ENCODE data around the gene SGSH.
A peak's percentile ranks its signal among the peaks of the same experiment; 100 is the strongest.

The SGSH gene

GRCh38 chr17:80214878-80215210 is 5.3 kb downstream of the SGSH start:
- ATAC-seq (ENCODE audit: low read depth) (no peak), DNase-seq (ENCODE audit: low spot score in 2 of 2) (no peak)
- no peaks in the 10 kb centered on the region for H3K27me3 Mint-ChIP-seq
- no peaks in the 10 kb centered on the region for H3K9me3 Mint-ChIP-seq
- H3K4me3 Mint-ChIP-seq = no peak overlapping the region
- no peak overlapping the region for H3K27ac Mint-ChIP-seq
- H3K4me1 Mint-ChIP-seq = peaks cover 15% of the 10 kb centered on the region
- H3K36me3 Mint-ChIP-seq = peaks cover 10% of the 10 kb centered on the region

GRCh38 chr17:80214012-80214877 is 5.9 kb downstream of the SGSH start:
- no peak for ATAC-seq (ENCODE audit: low read depth)
- peaks cover 11% of the 10 kb centered on the region for H3K36me3 Mint-ChIP-seq
- H3K27me3 Mint-ChIP-seq = no peaks in the 10 kb centered on the region

GRCh38 chr17:80213643-80213975 is 6.5 kb downstream of the SGSH start:
- no peak overlapping the region for H3K4me3 Mint-ChIP-seq
- H3K27me3 Mint-ChIP-seq = no peaks in the 10 kb centered on the region
- H3K4me1 Mint-ChIP-seq = peaks cover 7% of the 10 kb centered on the region
- H3K27ac Mint-ChIP-seq = no peak overlapping the region
- no peaks in the 10 kb centered on the region for H3K9me3 Mint-ChIP-seq
- DNase-seq (ENCODE audit: low spot score in 2 of 2) (no peak), ATAC-seq (ENCODE audit: low read depth) (no peak)
- peaks cover 11% of the 10 kb centered on the region for H3K36me3 Mint-ChIP-seq

More at GRCh38 chr17:80214012-80214877, 5.9 kb downstream of the SGSH start:
- H3K27ac Mint-ChIP-seq = no peak overlapping the region
- DNase-seq (ENCODE audit: low spot score in 2 of 2) = no peak
- no peak overlapping the region for H3K4me3 Mint-ChIP-seq
- no peaks in the 10 kb centered on the region for H3K9me3 Mint-ChIP-seq
- peaks cover 9% of the 10 kb centered on the region for H3K4me1 Mint-ChIP-seq

- Mint-ChIP-seq H3K4me1 (peaks cover 6% of the 10 kb centered on the region), H3K4me3 (no peak overlapping the region), H3K27me3 (no peaks in the 10 kb centered on the region), H3K36me3 (peaks cover 11% of the 10 kb centered on the region), H3K9me3 (no peaks in the 10 kb centered on the region), H3K27ac (no peak overlapping the region)
- DNase-seq (ENCODE audit: low spot score in 2 of 2) (no peak), ATAC-seq (ENCODE audit: low read depth) (peak; percentile 32)
These were observed 7.0 kb downstream of the SGSH start for GRCh38 chr17:80212962-80213642.

GRCh38 chr17:80212511-80212910 is 7.6 kb downstream of the SGSH start:
- Mint-ChIP-seq H3K4me1 (peaks cover 2% of the 10 kb centered on the region), H3K36me3 (peaks cover 11% of the 10 kb centered on the region)
- no peak for DNase-seq (ENCODE audit: low spot score in 2 of 2)

GRCh38 chr17:80212109-80212508 is 8.0 kb downstream of the SGSH start:
- DNase-seq (ENCODE audit: low spot score in 2 of 2) = no peak
- Mint-ChIP-seq H3K36me3 (peaks cover 11% of the 10 kb centered on the region), H3K9me3 (no peaks in the 10 kb centered on the region), H3K4me3 (no peak overlapping the region), H3K27ac (no peak overlapping the region), H3K27me3 (no peaks in the 10 kb centered on the region), H3K4me1 (no peaks in the 10 kb centered on the region)
- ATAC-seq (ENCODE audit: low read depth) = no peak

More at GRCh38 chr17:80212511-80212910, 7.6 kb downstream of the SGSH start:
- no peak overlapping the region for H3K27ac Mint-ChIP-seq
- no peaks in the 10 kb centered on the region for H3K9me3 Mint-ChIP-seq
- H3K4me3 Mint-ChIP-seq = no peak overlapping the region
- no peaks in the 10 kb centered on the region for H3K27me3 Mint-ChIP-seq
- no peak for ATAC-seq (ENCODE audit: low read depth)

GRCh38 chr17:80210348-80211108 is 9.6 kb downstream of the SGSH start:
- Mint-ChIP-seq H3K27ac (no peak overlapping the region), H3K36me3 (peaks cover 8% of the 10 kb centered on the region), H3K4me1 (no peaks in the 10 kb centered on the region), H3K27me3 (no peaks in the 10 kb centered on the region), H3K4me3 (no peak overlapping the region), H3K9me3 (no peaks in the 10 kb centered on the region)
- no peak for ATAC-seq (ENCODE audit: low read depth)
- no peak for DNase-seq (ENCODE audit: low spot score in 2 of 2)

- Mint-ChIP-seq H3K4me3 (no peak overlapping the region), H3K27ac (no peak overlapping the region), H3K9me3 (no peaks in the 10 kb centered on the region), H3K36me3 (peaks cover 8% of the 10 kb centered on the region), H3K4me1 (no peaks in the 10 kb centered on the region), H3K27me3 (no peaks in the 10 kb centered on the region)
- DNase-seq (ENCODE audit: low spot score in 2 of 2) = no peak
- ATAC-seq (ENCODE audit: low read depth) = no peak
These were observed 10.4 kb downstream of the SGSH start for GRCh38 chr17:80209765-80210164.

GRCh38 chr17:80208050-80208449 is 12.1 kb downstream of the SGSH start:
- Mint-ChIP-seq H3K27me3 (no peaks in the 10 kb centered on the region), H3K9me3 (no peaks in the 10 kb centered on the region), H3K4me1 (no peaks in the 10 kb centered on the region), H3K27ac (no peak overlapping the region), H3K36me3 (peaks cover 8% of the 10 kb centered on the region), H3K4me3 (no peak overlapping the region)
- no peak for DNase-seq (ENCODE audit: low spot score in 2 of 2)
- ATAC-seq (ENCODE audit: low read depth) = no peak

- no peak for ATAC-seq (ENCODE audit: low read depth)
- Mint-ChIP-seq H3K4me3 (no peak overlapping the region), H3K4me1 (no peaks in the 10 kb centered on the region)
These were observed 14.3 kb downstream of the SGSH start for GRCh38 chr17:80205811-80206210.

GRCh38 chr17:80204626-80205468 is 15.3 kb downstream of the SGSH start:
- Mint-ChIP-seq H3K36me3 (peaks cover 1% of the 10 kb centered on the region), H3K4me3 (no peak overlapping the region), H3K9me3 (no peaks in the 10 kb centered on the region), H3K27me3 (no peaks in the 10 kb centered on the region), H3K4me1 (no peaks in the 10 kb centered on the region), H3K27ac (no peak overlapping the region)
- ATAC-seq (ENCODE audit: low read depth) (no peak), DNase-seq (ENCODE audit: low spot score in 2 of 2) (no peak)

More at GRCh38 chr17:80205811-80206210, 14.3 kb downstream of the SGSH start:
- DNase-seq (ENCODE audit: low spot score in 2 of 2) = no peak
- no peaks in the 10 kb centered on the region for H3K27me3 Mint-ChIP-seq
- no peak overlapping the region for H3K27ac Mint-ChIP-seq
- H3K9me3 Mint-ChIP-seq = no peaks in the 10 kb centered on the region
- peaks cover 7% of the 10 kb centered on the region for H3K36me3 Mint-ChIP-seq

GRCh38 chr17:80203471-80203963 is 16.6 kb downstream of the SGSH start:
- no peaks in the 10 kb centered on the region for H3K9me3 Mint-ChIP-seq
- H3K4me3 Mint-ChIP-seq = no peak overlapping the region
- ATAC-seq (ENCODE audit: low read depth) (no peak), DNase-seq (ENCODE audit: low spot score in 2 of 2) (no peak)
- H3K27ac Mint-ChIP-seq = no peak overlapping the region
- no peaks in the 10 kb centered on the region for H3K27me3 Mint-ChIP-seq
- H3K36me3 Mint-ChIP-seq = no peaks in the 10 kb centered on the region
- no peaks in the 10 kb centered on the region for H3K4me1 Mint-ChIP-seq

GRCh38 chr17:80202197-80202596 is 17.9 kb downstream of the SGSH start:
- no peak overlapping the region for H3K27ac Mint-ChIP-seq

More at GRCh38 chr17:80202197-80202596, 17.9 kb downstream of the SGSH start:
- Mint-ChIP-seq H3K9me3 (no peaks in the 10 kb centered on the region), H3K4me1 (no peaks in the 10 kb centered on the region), H3K27me3 (peaks cover 2% of the 10 kb centered on the region), H3K36me3 (no peaks in the 10 kb centered on the region), H3K4me3 (no peak overlapping the region)
- ATAC-seq (ENCODE audit: low read depth) (no peak), DNase-seq (ENCODE audit: low spot score in 2 of 2) (no peak)

Measured in memory B cell (primary cell).